ENCODE results near the gene SCARF2.

The SCARF2 gene

GRCh38 chr22:20440637-20441591 is 3.3 kb upstream of the SCARF2 start:
- no peak for DNase-seq (ENCODE audit: low read depth in 2 of 2)

GRCh38 chr22:20439928-20440575 is 2.4 kb upstream of the SCARF2 start:
- DNase-seq (ENCODE audit: low read depth in 2 of 2) = no peak

- DNase-seq (ENCODE audit: low read depth in 2 of 2) = no peak
Measured at GRCh38 chr22:20439556-20439927, 1.9 kb upstream of the SCARF2 start.

- no peak for DNase-seq (ENCODE audit: low read depth in 2 of 2)
Measured at GRCh38 chr22:20438678-20439492, 1.3 kb upstream of the SCARF2 start.

- DNase-seq (ENCODE audit: low read depth in 2 of 2) = no peak
Measured at GRCh38 chr22:20438427-20438677, 727 bp upstream of the SCARF2 start.

GRCh38 chr22:20436768-20437612 is 635 bp downstream of the SCARF2 start:
- no peak for DNase-seq (ENCODE audit: low read depth in 2 of 2)

GRCh38 chr22:20436307-20436767 is 1.3 kb downstream of the SCARF2 start:
- DNase-seq (ENCODE audit: low read depth in 2 of 2) = no peak

GRCh38 chr22:20435436-20436306 is 2.0 kb downstream of the SCARF2 start:
- no peak for DNase-seq (ENCODE audit: low read depth in 2 of 2)

- no peak for DNase-seq (ENCODE audit: low read depth in 2 of 2)
Measured at GRCh38 chr22:20434773-20435172, 2.9 kb downstream of the SCARF2 start.

- DNase-seq (ENCODE audit: low read depth in 2 of 2) = no peak
Measured at GRCh38 chr22:20434264-20434751, 3.3 kb downstream of the SCARF2 start.

- no peak for DNase-seq (ENCODE audit: low read depth in 2 of 2)
Measured at GRCh38 chr22:20433686-20434241, 3.9 kb downstream of the SCARF2 start.

GRCh38 chr22:20433191-20433590 is 4.4 kb downstream of the SCARF2 start:
- no peak for DNase-seq (ENCODE audit: low read depth in 2 of 2)

- DNase-seq (ENCODE audit: low read depth in 2 of 2) = no peak
Measured at GRCh38 chr22:20432244-20432686, 5.4 kb downstream of the SCARF2 start.

GRCh38 chr22:20431511-20432192 is 6.0 kb downstream of the SCARF2 start:
- DNase-seq (ENCODE audit: low read depth in 2 of 2) = no peak

GRCh38 chr22:20430720-20431510 is 6.7 kb downstream of the SCARF2 start:
- DNase-seq (ENCODE audit: low read depth in 2 of 2) = peak; percentile 30 to 33

- DNase-seq (ENCODE audit: low read depth in 2 of 2) = no peak
Measured at GRCh38 chr22:20430101-20430719, 7.4 kb downstream of the SCARF2 start.

GRCh38 chr22:20429254-20430100 is 8.1 kb downstream of the SCARF2 start:
- peak; percentile 56 to 68 for DNase-seq (ENCODE audit: low read depth in 2 of 2)

All from stimulated activated CD8-positive, alpha-beta memory T cell treated with anti-CD3 and anti-CD28 coated beads, Interleukin-2, amount 100 ng/mL, for 1 hour (primary cell).